MM.1S (cell line): ENCODE data around the gene ARHGAP45.

Source experiments
- DNase-seq: peaks from one replicate; pipeline ENCODE4 v3.0.0-alpha.2; 2015
- H2AFZ ChIP-seq: fragments of 300-600 bp; sonication (generic); 2 replicates; pipeline ENCODE4 v1.6.0; 2016; ENCODE audit warnings: antibody characterized with exemption, low read length
- H3F3A ChIP-seq: fragments of 300-600 bp; sonication (generic); 2 replicates; pipeline ENCODE4 v1.6.1; 2016; ENCODE audit warnings: mild to moderate bottlenecking, antibody characterized with exemption, low read length, moderate library complexity, mixed read lengths; ENCODE audit not compliant: insufficient read depth
- H3K27ac ChIP-seq: fragments of 300-600 bp; sonication (generic); 2 replicates; pipeline ENCODE4 v1.5.1; 2016; ENCODE audit warnings: mild to moderate bottlenecking, low read length
- H3K27me3 ChIP-seq: fragments of 300-600 bp; sonication (generic); replicated peaks from 2 replicates; pipeline ENCODE4 v1.6.0; 2016; ENCODE audit warnings: low read length; ENCODE audit not compliant: insufficient read depth
- H3K36me3 ChIP-seq: fragments of 300-600 bp; sonication (generic); replicated peaks from 2 replicates; pipeline ENCODE4 v1.6.1; 2016; ENCODE audit warnings: mild to moderate bottlenecking, low read length, mixed read lengths; ENCODE audit not compliant: insufficient read depth
- H3K4me1 ChIP-seq: fragments of 300-600 bp; sonication (generic); 2 replicates; pipeline ENCODE4 v1.6.1; 2016; ENCODE audit warnings: low read length, mixed read lengths
- H3K4me2 ChIP-seq: fragments of 300-600 bp; sonication (generic); 2 replicates; pipeline ENCODE4 v1.6.0; 2016; ENCODE audit warnings: low read depth, low read length
- H3K4me3 ChIP-seq: fragments of 300-600 bp; sonication (generic); 2 replicates; pipeline ENCODE4 v1.5.1; 2016; ENCODE audit warnings: low read length, mixed read lengths
- H3K79me2 ChIP-seq: fragments of 300-600 bp; sonication (generic); 2 replicates; pipeline ENCODE4 v1.6.1; 2016; ENCODE audit warnings: mixed run types, low read length, mixed read lengths
- H3K9ac ChIP-seq: fragments of 300-600 bp; sonication (generic); 2 replicates; pipeline ENCODE4 v1.6.1; 2016; ENCODE audit warnings: low read length, mixed read lengths
- H3K9me2 ChIP-seq: fragments of 300-600 bp; sonication (generic); replicated peaks from 2 replicates; pipeline ENCODE4 v1.6.1; 2016; ENCODE audit warnings: mild to moderate bottlenecking, low read length, mixed read lengths; ENCODE audit not compliant: insufficient read depth
- H3K9me3 ChIP-seq: fragments of 300-600 bp; sonication (generic); replicated peaks from 2 replicates; pipeline ENCODE4 v1.6.1; 2016; ENCODE audit warnings: mild to moderate bottlenecking, low read length, mixed read lengths; ENCODE audit not compliant: insufficient read depth
- H4K20me1 ChIP-seq: fragments of 300-600 bp; sonication (generic); 2 replicates; pipeline ENCODE4 v1.6.1; 2016; ENCODE audit warnings: mild to moderate bottlenecking, low read length, moderate library complexity, mixed read lengths; ENCODE audit not compliant: insufficient read depth
- CTCF ChIP-seq: fragments of 300-600 bp; sonication (generic); IDR thresholded peaks from 2 replicates; pipeline ENCODE4 v1.5.1; 2016; ENCODE audit warnings: antibody characterized with exemption, low read length, mixed read lengths
- EZH2 ChIP-seq: fragments of 300-600 bp; sonication (generic); optimal IDR thresholded peaks from 2 replicates; pipeline ENCODE3; 2017; ENCODE audit warnings: low read depth, mild to moderate bottlenecking, antibody characterized with exemption, low read length, mixed read lengths
- EZH2phosphoT487 ChIP-seq: fragments of 300-600 bp; sonication (generic); IDR thresholded peaks from 2 replicates; pipeline ENCODE4 v1.6.1; 2018; ENCODE audit warnings: antibody characterized with exemption, low read length

Gene ARHGAP45

GRCh38 chr19:1115646-1116420 is 48.9 kb downstream of the ARHGAP45 start:
- Histone ChIP-seq H3K4me1 (no peaks in the 10 kb centered on the region), H3K27ac (no peak overlapping the region), H3K27me3 (no peaks in the 10 kb centered on the region), H3K79me2 (no peaks in the 10 kb centered on the region), H3K9me2 (no peaks in the 10 kb centered on the region), H2AFZ (no peak overlapping the region), H3K4me2 (no peak overlapping the region), H4K20me1 (no peaks in the 10 kb centered on the region), H3K9ac (no peak overlapping the region), H3F3A (no peaks in the 10 kb centered on the region), H3K36me3 (no peaks in the 10 kb centered on the region; the same call in 1 of the 2 replicates), H3K9me3 (no peaks in the 10 kb centered on the region), H3K4me3 (no peak overlapping the region)
- no peak for TF ChIP-seq CTCF
- no peak for TF ChIP-seq EZH2phosphoT487
- no peak for TF ChIP-seq EZH2
- DNase-seq, result no peak

GRCh38 chr19:1116726-1117581 is 50.0 kb downstream of the ARHGAP45 start:
- Histone ChIP-seq H3K9me3 (no peaks in the 10 kb centered on the region), H3K4me2 (no peak overlapping the region), H3K4me1 (no peaks in the 10 kb centered on the region), H2AFZ (no peak overlapping the region), H3K79me2 (no peaks in the 10 kb centered on the region), H3K4me3 (no peak overlapping the region), H3K36me3 (no peaks in the 10 kb centered on the region; the same call in 1 of the 2 replicates), H4K20me1 (no peaks in the 10 kb centered on the region), H3K27me3 (no peaks in the 10 kb centered on the region), H3F3A (no peaks in the 10 kb centered on the region), H3K9ac (no peak overlapping the region), H3K9me2 (no peaks in the 10 kb centered on the region), H3K27ac (no peak overlapping the region)
- no peak for TF ChIP-seq CTCF
- TF ChIP-seq EZH2, result no peak
- no peak for TF ChIP-seq EZH2phosphoT487
- DNase-seq, result no peak

GRCh38 chr19:1117654-1118053 is 50.7 kb downstream of the ARHGAP45 start:
- DNase-seq, result no peak
- Histone ChIP-seq H3K9me3 (no peaks in the 10 kb centered on the region), H3K9ac (no peak overlapping the region), H3K27me3 (no peaks in the 10 kb centered on the region), H3K27ac (no peak overlapping the region), H2AFZ (no peak overlapping the region), H4K20me1 (no peaks in the 10 kb centered on the region), H3F3A (no peaks in the 10 kb centered on the region), H3K79me2 (no peaks in the 10 kb centered on the region), H3K4me2 (no peak overlapping the region), H3K4me3 (no peak overlapping the region), H3K4me1 (no peaks in the 10 kb centered on the region), H3K9me2 (no peaks in the 10 kb centered on the region), H3K36me3 (peaks cover 1% of the 10 kb centered on the region; the same call in 1 of the 2 replicates)
- TF ChIP-seq CTCF (no peak), EZH2phosphoT487 (no peak), EZH2 (no peak)
